ENCODE results near the gene PRRT3. TPM values are rescaled to one million over a fixed set of nuclear protein-coding genes. Genes with fewer than 3 reads are reported as not detected.
A peak's percentile ranks its signal among the peaks of the same experiment; 100 is the strongest.

Gene PRRT3
- total RNA-seq, 1 donor from 2014 or later: 1.4 TPM

DNA sequence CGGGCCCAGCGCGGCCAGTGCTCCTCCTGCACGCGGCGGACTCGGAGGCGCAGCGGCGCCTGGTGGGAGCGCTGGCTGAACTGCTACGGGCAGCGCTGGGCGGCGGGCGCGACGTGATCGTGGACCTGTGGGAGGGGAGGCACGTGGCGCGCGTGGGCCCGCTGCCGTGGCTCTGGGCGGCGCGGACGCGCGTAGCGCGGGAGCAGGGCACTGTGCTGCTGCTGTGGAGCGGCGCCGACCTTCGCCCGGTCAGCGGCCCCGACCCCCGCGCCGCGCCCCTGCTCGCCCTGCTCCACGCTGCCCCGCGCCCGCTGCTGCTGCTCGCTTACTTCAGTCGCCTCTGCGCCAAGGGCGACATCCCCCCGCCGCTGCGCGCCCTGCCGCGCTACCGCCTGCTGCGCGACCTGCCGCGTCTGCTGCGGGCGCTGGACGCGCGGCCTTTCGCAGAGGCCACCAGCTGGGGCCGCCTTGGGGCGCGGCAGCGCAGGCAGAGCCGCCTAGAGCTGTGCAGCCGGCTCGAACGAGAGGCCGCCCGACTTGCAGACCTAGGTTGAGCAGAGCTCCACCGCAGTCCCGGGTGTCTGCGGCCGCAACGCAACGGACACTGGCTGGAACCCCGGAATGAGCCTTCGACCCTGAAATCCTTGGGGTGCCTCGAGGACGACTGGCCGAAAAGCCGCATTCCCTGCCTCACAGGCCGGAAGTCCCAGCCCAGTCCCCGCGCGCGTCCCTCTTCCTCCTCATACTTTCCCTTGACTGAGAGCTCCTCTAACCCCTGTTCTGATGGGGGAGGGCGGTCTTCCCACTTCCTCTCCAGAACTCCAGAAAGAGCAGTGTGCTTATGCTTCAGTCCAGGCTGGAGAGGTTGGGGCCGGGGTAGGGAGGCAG lies 36.7 kb downstream of the PRRT3 start:
- Histone ChIP-seq H3K4me3 (peak overlapping the region; percentile 57), H3K4me1 (peaks cover 39% of the 10 kb centered on the region), H3K9me3 (no peaks in the 10 kb centered on the region), H3K36me3 (no peaks in the 10 kb centered on the region), H3K27ac (peak overlapping the region; percentile 71), H3K27me3 (no peaks in the 10 kb centered on the region)
- intact Hi-C loops (cut with DNase I): no loop called here
- DNase-seq (peak; percentile 92), ATAC-seq (peak; percentile 83)
- TF ChIP-seq, protein P1, sequence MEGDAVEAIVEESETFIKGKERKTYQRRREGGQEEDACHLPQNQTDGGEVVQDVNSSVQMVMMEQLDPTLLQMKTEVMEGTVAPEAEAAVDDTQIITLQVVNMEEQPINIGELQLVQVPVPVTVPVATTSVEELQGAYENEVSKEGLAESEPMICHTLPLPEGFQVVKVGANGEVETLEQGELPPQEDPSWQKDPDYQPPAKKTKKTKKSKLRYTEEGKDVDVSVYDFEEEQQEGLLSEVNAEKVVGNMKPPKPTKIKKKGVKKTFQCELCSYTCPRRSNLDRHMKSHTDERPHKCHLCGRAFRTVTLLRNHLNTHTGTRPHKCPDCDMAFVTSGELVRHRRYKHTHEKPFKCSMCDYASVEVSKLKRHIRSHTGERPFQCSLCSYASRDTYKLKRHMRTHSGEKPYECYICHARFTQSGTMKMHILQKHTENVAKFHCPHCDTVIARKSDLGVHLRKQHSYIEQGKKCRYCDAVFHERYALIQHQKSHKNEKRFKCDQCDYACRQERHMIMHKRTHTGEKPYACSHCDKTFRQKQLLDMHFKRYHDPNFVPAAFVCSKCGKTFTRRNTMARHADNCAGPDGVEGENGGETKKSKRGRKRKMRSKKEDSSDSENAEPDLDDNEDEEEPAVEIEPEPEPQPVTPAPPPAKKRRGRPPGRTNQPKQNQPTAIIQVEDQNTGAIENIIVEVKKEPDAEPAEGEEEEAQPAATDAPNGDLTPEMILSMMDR (IDR thresholded peaks at IDR 0.05): peak; percentile 37

DNA sequence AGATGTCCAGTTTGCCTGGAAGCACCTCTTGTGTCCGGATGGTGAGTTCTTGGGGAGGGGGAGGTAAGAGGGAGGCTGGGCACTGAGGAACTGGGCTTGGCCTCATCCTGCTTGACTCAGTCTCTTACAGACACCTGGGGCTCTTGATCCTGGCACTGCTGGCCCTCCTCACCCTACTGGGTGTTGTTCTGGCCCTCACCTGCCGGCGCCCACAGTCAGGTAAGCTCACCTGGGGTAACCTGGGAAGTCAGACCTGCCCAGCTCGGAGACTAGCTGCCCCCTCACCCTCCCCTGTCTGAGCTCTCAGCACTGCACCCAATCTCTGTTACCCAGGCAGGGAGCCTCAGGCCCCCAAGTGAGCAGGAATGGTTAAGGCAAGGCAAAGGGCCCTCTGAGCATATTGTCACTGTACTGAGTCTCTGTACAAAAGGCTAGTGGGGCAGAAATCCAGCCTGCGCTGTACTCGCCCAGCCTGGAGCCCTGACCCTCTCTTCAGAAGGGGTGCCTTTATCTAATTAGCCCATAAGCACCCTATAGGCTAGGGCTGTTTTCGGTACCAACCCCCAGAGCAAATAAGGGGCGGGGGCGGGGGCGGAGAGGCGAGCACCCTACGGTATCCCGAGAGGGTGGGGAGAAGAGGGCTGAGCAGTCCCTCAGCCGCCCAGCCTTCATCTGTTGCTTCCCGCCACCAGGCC lies 37.5 kb downstream of the PRRT3 start:
- TF ChIP-seq, protein P1 (IDR thresholded peaks at IDR 0.05): no peak
- peak overlapping the region; percentile 71 for H3K27ac ChIP-seq

DNA sequence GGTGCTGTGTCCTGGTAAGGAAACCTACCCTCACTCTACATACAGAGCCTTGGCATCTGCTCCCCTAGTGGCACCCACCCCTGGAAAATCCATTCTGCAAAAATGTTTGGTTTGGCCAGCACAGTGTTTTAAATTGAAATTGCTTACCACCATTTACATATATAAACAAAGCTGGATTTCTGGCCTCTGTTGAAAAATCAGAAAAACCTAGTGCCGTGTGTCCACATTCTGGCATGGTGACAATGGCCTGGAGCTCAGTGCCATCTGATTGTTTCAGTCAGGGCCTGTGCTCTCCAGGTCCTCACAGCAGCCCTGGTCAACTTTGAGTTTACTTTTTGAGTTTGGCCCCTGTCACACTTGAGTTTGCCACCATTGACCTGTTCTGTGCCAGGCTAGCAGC lies 38.2 kb downstream of the PRRT3 start:
- TF ChIP-seq, protein P1 (IDR thresholded peaks at IDR 0.05): no peak
- intact Hi-C loops (cut with DNase I): no loop called here
- Histone ChIP-seq H3K4me3 (no peak overlapping the region), H3K9me3 (no peaks in the 10 kb centered on the region), H3K27ac (no peak overlapping the region), H3K36me3 (no peaks in the 10 kb centered on the region), H3K4me1 (peaks cover 39% of the 10 kb centered on the region), H3K27me3 (no peaks in the 10 kb centered on the region)
- DNase-seq (no peak), ATAC-seq (no peak)

More for the DNA sequence above, 37.5 kb downstream of the PRRT3 start:
- Histone ChIP-seq H3K36me3 (no peaks in the 10 kb centered on the region), H3K27me3 (no peaks in the 10 kb centered on the region), H3K9me3 (no peaks in the 10 kb centered on the region), H3K4me3 (peak overlapping the region; percentile 57), H3K4me1 (peaks cover 39% of the 10 kb centered on the region)
- ATAC-seq: no peak
- no peak for DNase-seq
- intact Hi-C loops (cut with DNase I): no loop called here

DNA sequence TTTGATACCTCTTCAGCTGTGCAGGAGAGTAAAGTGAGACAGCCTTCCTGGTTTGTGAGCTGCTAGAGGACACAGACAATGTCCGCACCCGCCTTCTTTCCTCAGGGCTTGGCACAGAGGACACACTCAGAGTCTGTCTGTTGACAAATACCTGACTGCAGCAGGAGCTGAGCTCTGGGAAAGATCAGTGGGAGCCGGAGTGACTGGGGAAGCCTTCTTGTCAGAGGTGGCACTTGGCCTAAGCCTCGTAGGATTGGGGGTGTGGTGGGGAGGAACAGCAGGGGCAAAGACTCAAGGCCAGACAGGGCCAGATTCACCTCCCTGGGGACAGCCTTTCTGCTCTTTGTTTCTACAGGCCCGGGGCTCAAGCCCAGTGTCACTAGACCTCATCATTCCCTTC lies 38.6 kb downstream of the PRRT3 start:
- DNase-seq: no peak
- Histone ChIP-seq H3K4me1 (peaks cover 38% of the 10 kb centered on the region), H3K27ac (no peak overlapping the region), H3K27me3 (no peaks in the 10 kb centered on the region), H3K36me3 (no peaks in the 10 kb centered on the region), H3K4me3 (no peak overlapping the region), H3K9me3 (no peaks in the 10 kb centered on the region)
- ATAC-seq: no peak
- TF ChIP-seq, protein P1 (IDR thresholded peaks at IDR 0.05): no peak
- intact Hi-C loops (cut with DNase I): no loop called here

DNA sequence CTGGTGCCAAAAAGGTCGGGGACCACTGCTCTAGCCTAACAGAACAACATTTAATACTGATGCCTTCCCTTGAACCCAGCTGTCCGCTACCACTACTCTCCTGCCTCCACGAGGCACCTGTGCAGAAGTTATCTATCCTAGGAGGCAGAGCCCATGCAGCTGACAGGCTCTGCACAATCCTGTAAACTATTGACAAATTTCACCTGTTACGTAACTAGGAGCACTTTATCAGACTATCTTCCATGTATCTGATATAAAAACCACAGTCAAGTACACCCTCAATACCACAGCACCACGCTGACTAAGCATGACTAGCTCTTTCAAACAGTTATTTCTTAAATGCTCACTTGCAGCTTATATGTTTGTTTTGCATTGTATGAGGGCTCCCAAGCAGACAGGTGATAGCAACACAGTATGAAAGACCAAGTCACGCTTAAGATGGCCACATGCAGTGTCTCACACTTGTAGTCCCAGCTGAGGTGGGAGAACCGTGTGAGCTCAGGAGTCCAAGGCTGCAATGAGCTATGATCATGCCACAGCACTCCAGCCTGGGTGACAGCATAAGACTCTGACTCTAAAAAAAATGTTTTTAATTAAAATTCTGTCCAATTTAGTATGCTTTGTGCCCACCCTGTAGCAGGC lies 39.8 kb downstream of the PRRT3 start:
- H3K36me3 ChIP-seq: no peaks in the 10 kb centered on the region
- no peaks in the 10 kb centered on the region for H3K9me3 ChIP-seq
- no peak overlapping the region for H3K27ac ChIP-seq
- TF ChIP-seq, protein P1 (IDR thresholded peaks at IDR 0.05): no peak
- H3K27me3 ChIP-seq: no peaks in the 10 kb centered on the region
- intact Hi-C loops (cut with DNase I): no loop called here
- ATAC-seq (no peak), DNase-seq (no peak)
- H3K4me1 ChIP-seq: peaks cover 28% of the 10 kb centered on the region
- H3K4me3 ChIP-seq: no peak overlapping the region
